MM.1S (cell line): ENCODE data around the gene ECHDC3.

Experiments used
- DNase-seq: peaks from one replicate; pipeline ENCODE4 v3.0.0-alpha.2; 2015
- H2AFZ ChIP-seq: fragments of 300-600 bp; sonication (generic); 2 replicates; pipeline ENCODE4 v1.6.0; 2016; ENCODE audit warnings: antibody characterized with exemption, low read length
- H3F3A ChIP-seq: fragments of 300-600 bp; sonication (generic); 2 replicates; pipeline ENCODE4 v1.6.1; 2016; ENCODE audit warnings: mild to moderate bottlenecking, antibody characterized with exemption, low read length, moderate library complexity, mixed read lengths; ENCODE audit not compliant: insufficient read depth
- H3K27ac ChIP-seq: fragments of 300-600 bp; sonication (generic); 2 replicates; pipeline ENCODE4 v1.5.1; 2016; ENCODE audit warnings: mild to moderate bottlenecking, low read length
- H3K27me3 ChIP-seq: fragments of 300-600 bp; sonication (generic); replicated peaks from 2 replicates; pipeline ENCODE4 v1.6.0; 2016; ENCODE audit warnings: low read length; ENCODE audit not compliant: insufficient read depth
- H3K36me3 ChIP-seq: fragments of 300-600 bp; sonication (generic); replicated peaks from 2 replicates; pipeline ENCODE4 v1.6.1; 2016; ENCODE audit warnings: mild to moderate bottlenecking, low read length, mixed read lengths; ENCODE audit not compliant: insufficient read depth
- H3K4me1 ChIP-seq: fragments of 300-600 bp; sonication (generic); 2 replicates; pipeline ENCODE4 v1.6.1; 2016; ENCODE audit warnings: low read length, mixed read lengths
- H3K4me2 ChIP-seq: fragments of 300-600 bp; sonication (generic); 2 replicates; pipeline ENCODE4 v1.6.0; 2016; ENCODE audit warnings: low read depth, low read length
- H3K4me3 ChIP-seq: fragments of 300-600 bp; sonication (generic); 2 replicates; pipeline ENCODE4 v1.5.1; 2016; ENCODE audit warnings: low read length, mixed read lengths
- H3K79me2 ChIP-seq: fragments of 300-600 bp; sonication (generic); 2 replicates; pipeline ENCODE4 v1.6.1; 2016; ENCODE audit warnings: mixed run types, low read length, mixed read lengths
- H3K9ac ChIP-seq: fragments of 300-600 bp; sonication (generic); 2 replicates; pipeline ENCODE4 v1.6.1; 2016; ENCODE audit warnings: low read length, mixed read lengths
- H3K9me2 ChIP-seq: fragments of 300-600 bp; sonication (generic); replicated peaks from 2 replicates; pipeline ENCODE4 v1.6.1; 2016; ENCODE audit warnings: mild to moderate bottlenecking, low read length, mixed read lengths; ENCODE audit not compliant: insufficient read depth
- H3K9me3 ChIP-seq: fragments of 300-600 bp; sonication (generic); replicated peaks from 2 replicates; pipeline ENCODE4 v1.6.1; 2016; ENCODE audit warnings: mild to moderate bottlenecking, low read length, mixed read lengths; ENCODE audit not compliant: insufficient read depth
- H4K20me1 ChIP-seq: fragments of 300-600 bp; sonication (generic); 2 replicates; pipeline ENCODE4 v1.6.1; 2016; ENCODE audit warnings: mild to moderate bottlenecking, low read length, moderate library complexity, mixed read lengths; ENCODE audit not compliant: insufficient read depth
- EZH2 ChIP-seq: fragments of 300-600 bp; sonication (generic); optimal IDR thresholded peaks from 2 replicates; pipeline ENCODE3; 2017; ENCODE audit warnings: low read depth, mild to moderate bottlenecking, antibody characterized with exemption, low read length, mixed read lengths
- EZH2phosphoT487 ChIP-seq: fragments of 300-600 bp; sonication (generic); IDR thresholded peaks from 2 replicates; pipeline ENCODE4 v1.6.1; 2018; ENCODE audit warnings: antibody characterized with exemption, low read length
- TF ChIP-seq, protein P1 (sequence below): fragments of 300-600 bp; sonication (generic); IDR thresholded peaks from 2 replicates; pipeline ENCODE4 v1.5.1; 2016; ENCODE audit warnings: antibody characterized with exemption, low read length, mixed read lengths

Gene ECHDC3

DNA sequence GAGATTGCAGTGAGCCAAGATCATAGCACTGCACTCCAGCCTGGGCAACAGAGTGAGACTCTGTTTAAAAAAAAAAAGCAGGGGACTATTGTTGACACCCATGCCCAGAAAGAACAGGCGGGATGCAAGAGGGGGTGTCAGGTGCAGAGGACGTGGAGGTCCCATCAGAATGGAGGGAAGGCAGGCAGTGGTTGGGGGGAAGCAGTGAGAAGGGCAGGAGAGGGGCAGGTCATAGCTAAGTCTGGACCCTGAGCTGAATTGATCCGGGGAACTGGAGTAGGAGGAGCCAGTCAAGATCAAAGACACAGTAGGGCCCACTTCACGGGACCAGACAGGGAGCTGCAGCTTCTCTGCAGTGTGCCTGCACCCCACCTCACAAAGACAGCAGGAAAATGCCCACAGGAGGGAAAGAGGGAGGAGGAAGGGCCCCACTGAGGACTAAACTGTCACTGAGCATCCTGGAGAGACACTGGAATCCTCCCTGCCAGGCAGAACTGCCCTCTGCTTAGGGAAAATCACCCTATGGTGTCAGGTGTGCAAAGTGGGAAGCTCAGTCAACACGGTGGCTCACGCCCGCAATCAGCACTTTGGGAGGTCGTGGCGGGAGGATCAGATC, 27.3 kb upstream of the ECHDC3 start:
- no peak overlapping the region for H3K27ac ChIP-seq
- H3F3A ChIP-seq: peaks cover 13% of the 10 kb centered on the region
- no peak overlapping the region for H3K9ac ChIP-seq
- no peak overlapping the region for H3K4me2 ChIP-seq
- peaks cover 78% of the 10 kb centered on the region for H3K27me3 ChIP-seq
- TF ChIP-seq EZH2 (no peak), EZH2phosphoT487 (no peak)
- TF ChIP-seq, protein P1, sequence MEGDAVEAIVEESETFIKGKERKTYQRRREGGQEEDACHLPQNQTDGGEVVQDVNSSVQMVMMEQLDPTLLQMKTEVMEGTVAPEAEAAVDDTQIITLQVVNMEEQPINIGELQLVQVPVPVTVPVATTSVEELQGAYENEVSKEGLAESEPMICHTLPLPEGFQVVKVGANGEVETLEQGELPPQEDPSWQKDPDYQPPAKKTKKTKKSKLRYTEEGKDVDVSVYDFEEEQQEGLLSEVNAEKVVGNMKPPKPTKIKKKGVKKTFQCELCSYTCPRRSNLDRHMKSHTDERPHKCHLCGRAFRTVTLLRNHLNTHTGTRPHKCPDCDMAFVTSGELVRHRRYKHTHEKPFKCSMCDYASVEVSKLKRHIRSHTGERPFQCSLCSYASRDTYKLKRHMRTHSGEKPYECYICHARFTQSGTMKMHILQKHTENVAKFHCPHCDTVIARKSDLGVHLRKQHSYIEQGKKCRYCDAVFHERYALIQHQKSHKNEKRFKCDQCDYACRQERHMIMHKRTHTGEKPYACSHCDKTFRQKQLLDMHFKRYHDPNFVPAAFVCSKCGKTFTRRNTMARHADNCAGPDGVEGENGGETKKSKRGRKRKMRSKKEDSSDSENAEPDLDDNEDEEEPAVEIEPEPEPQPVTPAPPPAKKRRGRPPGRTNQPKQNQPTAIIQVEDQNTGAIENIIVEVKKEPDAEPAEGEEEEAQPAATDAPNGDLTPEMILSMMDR: no peak
- no peaks in the 10 kb centered on the region for H3K9me3 ChIP-seq
- H2AFZ ChIP-seq: no peak overlapping the region
- no peak overlapping the region for H3K4me3 ChIP-seq
- H3K4me1 ChIP-seq: peaks cover 14% of the 10 kb centered on the region
- peaks cover 2% of the 10 kb centered on the region; the same call in 1 of the 2 replicates for H4K20me1 ChIP-seq
- H3K36me3 ChIP-seq: no peaks in the 10 kb centered on the region
- H3K79me2 ChIP-seq: no peaks in the 10 kb centered on the region
- no peaks in the 10 kb centered on the region for H3K9me2 ChIP-seq
- no peak for DNase-seq

DNA sequence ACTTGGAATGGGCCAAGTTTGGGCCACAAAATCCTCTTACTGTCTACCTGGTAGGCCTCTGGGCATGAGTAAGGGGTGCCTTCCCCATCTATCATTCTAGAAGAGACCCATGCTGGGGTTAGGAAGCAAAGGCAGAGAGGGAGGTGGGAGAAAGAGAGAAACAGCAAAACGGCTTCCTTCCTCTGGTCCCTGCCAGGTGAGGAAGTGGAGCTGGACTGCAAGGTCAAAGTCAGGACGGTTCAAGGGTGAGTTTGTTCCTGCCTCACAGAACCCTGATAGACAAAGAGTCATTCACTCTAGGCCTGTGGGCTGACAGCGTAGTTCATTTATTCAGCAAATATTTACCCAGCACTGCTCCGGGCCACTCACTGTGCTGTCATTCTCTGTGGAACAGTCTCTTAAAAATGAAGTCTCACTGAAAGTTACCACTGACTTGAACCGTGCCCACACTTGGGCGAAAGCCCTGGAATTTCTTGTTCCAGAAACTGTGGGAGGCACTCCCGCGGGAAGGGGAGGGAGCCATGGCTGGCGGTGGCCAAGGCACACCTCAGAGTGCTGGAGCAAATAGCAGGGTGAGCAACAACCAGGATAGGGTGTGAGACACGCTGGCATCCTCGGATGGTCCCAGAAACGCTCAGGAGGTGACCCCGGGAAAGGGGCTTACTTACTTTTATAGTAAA, 26.2 kb upstream of the ECHDC3 start:
- Histone ChIP-seq H2AFZ (no peak overlapping the region), H3F3A (peaks cover 5% of the 10 kb centered on the region), H3K9me2 (no peaks in the 10 kb centered on the region), H3K27me3 (peaks cover 86% of the 10 kb centered on the region), H3K9me3 (no peaks in the 10 kb centered on the region), H3K4me2 (no peak overlapping the region), H3K4me3 (no peak overlapping the region), H3K4me1 (peaks cover 7% of the 10 kb centered on the region; the same call in 1 of the 2 replicates), H3K9ac (no peak overlapping the region), H3K27ac (no peak overlapping the region), H3K79me2 (no peaks in the 10 kb centered on the region), H4K20me1 (no peaks in the 10 kb centered on the region), H3K36me3 (no peaks in the 10 kb centered on the region)
- no peak for DNase-seq
- TF ChIP-seq, protein P1: no peak
- TF ChIP-seq EZH2 (no peak), EZH2phosphoT487 (no peak)

DNA sequence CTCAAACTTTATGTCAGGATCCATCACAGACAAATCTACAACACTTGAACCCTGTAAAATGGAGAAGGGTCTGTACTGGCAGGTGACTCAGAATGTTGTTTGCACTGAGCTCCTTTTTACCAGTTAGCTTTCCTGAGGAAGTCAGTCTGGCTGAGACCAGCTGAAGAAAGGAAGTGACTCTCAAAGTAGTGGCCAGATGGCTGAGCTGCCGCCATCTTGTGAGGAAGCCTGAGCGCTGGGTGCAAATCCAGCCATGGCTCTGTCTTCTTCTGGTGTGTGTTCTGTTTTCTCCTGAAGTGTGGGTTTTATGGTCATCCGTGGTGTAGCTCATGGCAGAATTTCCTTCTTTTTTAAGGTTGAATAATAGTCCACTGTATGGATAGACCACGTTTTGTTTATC, 25.5 kb upstream of the ECHDC3 start:
- no peaks in the 10 kb centered on the region for H3K36me3 ChIP-seq
- H3K9me2 ChIP-seq: no peaks in the 10 kb centered on the region
- H3K4me1 ChIP-seq: 0 out of 2 replicates have a peak, but pooled peaks cover 6% of the 10 kb centered on the region
- peaks cover 89% of the 10 kb centered on the region for H3K27me3 ChIP-seq
- no peaks in the 10 kb centered on the region for H3K9me3 ChIP-seq
- peaks cover 5% of the 10 kb centered on the region; the same call in 1 of the 2 replicates for H3F3A ChIP-seq
- no peak overlapping the region for H3K27ac ChIP-seq
- H3K4me3 ChIP-seq: no peak overlapping the region
- TF ChIP-seq EZH2 (no peak), EZH2phosphoT487 (no peak)
- TF ChIP-seq, protein P1: no peak
- no peak overlapping the region for H2AFZ ChIP-seq
- H3K9ac ChIP-seq: no peak overlapping the region
- H3K79me2 ChIP-seq: no peaks in the 10 kb centered on the region
- H4K20me1 ChIP-seq: no peaks in the 10 kb centered on the region
- H3K4me2 ChIP-seq: no peak overlapping the region
- no peak for DNase-seq
